ENCODE data around the gene TRIM56.

DNA sequence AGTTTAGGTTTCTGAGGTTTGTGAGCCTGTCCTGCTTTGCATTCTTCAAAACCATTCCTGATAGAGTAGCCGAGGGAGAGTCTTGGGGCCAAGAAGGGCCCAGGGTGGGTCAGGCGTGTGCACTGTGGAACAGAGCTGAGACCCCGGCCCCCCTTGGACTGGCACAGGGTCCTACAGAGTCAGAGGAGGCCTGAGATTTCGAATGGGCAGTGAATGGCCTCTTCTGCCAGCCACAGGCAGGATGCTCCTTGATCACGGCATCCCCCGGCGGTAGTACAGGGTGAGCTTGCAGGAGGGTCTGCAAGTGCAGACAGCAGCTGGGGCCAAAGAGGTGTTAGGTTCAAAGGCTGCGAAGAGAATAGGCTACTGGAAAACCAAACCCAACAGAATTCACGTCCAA is 4.6 kb downstream of the TRIM56 start:
- TF ChIP-seq, protein P1, sequence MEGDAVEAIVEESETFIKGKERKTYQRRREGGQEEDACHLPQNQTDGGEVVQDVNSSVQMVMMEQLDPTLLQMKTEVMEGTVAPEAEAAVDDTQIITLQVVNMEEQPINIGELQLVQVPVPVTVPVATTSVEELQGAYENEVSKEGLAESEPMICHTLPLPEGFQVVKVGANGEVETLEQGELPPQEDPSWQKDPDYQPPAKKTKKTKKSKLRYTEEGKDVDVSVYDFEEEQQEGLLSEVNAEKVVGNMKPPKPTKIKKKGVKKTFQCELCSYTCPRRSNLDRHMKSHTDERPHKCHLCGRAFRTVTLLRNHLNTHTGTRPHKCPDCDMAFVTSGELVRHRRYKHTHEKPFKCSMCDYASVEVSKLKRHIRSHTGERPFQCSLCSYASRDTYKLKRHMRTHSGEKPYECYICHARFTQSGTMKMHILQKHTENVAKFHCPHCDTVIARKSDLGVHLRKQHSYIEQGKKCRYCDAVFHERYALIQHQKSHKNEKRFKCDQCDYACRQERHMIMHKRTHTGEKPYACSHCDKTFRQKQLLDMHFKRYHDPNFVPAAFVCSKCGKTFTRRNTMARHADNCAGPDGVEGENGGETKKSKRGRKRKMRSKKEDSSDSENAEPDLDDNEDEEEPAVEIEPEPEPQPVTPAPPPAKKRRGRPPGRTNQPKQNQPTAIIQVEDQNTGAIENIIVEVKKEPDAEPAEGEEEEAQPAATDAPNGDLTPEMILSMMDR (IDR thresholded peaks at IDR 0.05), result no peak
- no peak for TF ChIP-seq POLR2A (IDR thresholded peaks at IDR 0.05)
